LNCAP (cell line): ENCODE data around the gene AFMID.

ENCODE experiments used
- CTCF ChIP-seq: fragments of 450-650 bp; IDR thresholded peaks from 2 replicates; pipeline ENCODE4 v1.5.1; 2017; ENCODE audit warnings: mild to moderate bottlenecking

The AFMID gene

DNA sequence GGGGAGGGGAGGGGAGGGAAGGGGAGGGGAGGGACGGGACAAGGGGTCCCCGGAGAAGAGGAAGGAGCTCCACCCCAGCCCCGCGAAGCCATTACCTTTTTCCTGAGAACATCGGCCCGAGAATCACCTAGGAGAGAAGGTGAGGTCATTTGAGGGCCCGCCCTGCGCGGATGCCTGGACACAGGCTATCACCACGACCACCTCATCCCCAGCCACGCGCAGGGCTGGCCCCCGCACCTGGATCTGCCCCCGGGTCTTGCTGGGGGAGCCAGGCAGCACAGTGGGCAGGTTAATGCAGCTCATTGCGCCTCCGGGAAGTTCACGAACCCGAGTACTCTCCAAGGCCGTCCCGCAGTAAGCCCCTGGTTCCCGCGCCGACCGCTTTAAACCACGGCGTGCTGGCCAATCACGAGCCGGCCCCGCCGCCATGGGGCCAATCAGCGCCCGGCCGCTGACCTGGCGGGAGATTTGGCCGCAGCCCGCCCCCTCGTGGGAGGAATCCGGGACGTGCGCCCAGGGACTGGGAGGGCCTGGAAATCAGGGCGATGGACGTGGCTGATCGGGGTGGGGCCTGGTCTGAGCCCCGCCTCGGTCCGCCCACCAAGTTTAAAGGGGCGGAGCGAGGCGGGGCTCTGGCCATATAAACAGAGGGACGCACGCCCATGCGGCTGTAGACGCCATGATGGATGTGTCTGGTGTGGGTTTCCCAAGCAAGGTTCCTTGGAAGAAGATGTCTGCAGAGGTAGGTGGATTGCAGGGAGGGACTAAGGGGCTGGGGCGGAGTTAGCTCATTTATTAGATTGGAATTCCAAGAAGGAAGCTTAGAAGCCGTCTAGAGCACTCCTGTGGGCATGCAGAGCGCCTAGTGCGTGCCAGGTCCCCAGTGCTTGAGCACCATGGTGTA lies at the start of gene AFMID, which contains the start of gene TK1:
TSS of gene AFMID (plus strand) at position 671 of the 904 bp plus-strand sequence. CDS start at position 680, 9 bp downstream.
TSS of gene TK1 (minus strand) at position 361 of the 904 bp plus-strand sequence. CDS start at position 303, 58 bp downstream.
- TF ChIP-seq CTCF: no peak; the same call in 1 of the 2 replicates

DNA sequence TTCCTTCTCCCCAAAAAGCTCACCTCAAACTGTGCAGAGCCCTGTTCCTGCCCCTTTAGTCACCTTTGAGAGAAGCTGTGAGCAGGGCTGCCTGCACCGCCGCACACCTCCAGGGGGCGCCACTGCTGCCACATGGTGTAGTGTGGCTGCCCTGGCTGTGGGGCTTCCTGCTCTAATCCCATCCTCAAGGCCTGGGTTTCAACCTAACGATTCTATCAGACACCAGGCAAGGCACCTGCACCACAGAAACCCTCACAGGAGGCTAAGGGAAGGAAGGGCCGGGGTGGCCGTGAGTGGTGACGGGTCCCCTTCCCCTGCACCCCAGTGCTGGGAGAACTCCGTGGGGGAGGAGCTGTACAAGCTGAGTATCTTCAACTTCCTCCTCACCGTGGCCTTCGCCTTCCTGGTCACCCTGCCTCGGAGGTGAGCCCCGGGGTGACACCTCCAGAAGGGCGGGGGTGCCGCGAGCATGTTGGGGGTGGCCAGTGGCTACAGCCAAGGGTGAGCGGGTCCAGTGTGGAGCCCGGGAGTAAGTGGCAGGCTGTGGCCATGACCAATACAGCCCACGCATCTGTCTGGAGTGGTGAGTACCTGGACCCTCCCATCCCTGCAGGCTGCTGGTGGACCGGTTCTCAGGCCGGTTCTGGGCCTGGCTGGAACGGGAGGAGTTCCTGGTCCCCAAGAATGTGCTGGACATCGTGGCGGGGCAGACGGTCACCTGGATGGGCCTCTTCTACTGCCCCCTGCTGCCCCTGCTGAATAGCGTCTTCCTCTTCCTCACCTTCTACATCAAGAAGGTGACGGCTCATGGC lies 49.6 kb upstream of the AFMID start:
- TF ChIP-seq CTCF: peak; percentile 72

DNA sequence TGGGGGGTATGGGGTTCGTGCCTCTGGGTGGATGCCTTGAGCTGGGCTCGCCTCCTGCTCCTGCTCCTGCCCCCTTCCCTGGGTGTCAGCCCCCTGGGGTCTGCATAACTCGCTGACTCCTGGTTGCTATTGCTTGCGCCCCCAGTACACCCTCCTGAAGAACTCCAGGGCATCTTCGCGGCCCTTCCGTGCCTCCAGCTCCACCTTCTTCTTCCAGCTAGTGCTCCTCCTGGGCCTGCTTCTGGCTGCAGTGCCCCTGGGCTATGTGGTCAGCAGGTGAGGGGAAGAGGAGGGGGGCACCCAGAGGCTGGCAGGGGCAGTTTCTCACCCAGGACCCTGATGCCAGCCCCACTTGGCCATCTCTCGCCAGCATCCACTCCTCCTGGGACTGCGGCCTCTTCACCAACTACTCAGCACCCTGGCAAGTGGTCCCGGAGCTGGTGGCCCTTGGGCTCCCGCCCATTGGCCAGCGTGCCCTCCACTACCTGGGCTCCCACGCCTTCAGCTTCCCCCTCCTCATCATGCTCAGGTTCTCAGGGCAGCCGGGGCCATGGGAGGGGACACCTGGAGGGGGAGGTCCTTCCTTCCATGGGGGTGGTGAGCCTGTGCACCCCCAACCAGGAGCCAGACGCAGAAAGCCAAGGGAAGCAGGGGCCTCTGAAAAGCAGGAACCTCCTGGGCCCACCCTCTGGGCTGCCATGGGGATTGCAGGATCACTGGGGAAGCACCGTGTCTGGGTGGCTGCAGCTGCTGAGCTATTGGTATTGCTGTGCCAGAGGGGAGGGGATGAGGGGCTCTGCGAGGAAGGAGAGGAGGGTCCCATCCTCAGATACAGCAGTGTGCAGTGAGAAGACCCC lies 48.7 kb upstream of the AFMID start:
- no peak for TF ChIP-seq CTCF

GRCh38 chr17:78140169-78141051 lies 46.8 kb upstream of the AFMID start:
- TF ChIP-seq CTCF: no peak

DNA sequence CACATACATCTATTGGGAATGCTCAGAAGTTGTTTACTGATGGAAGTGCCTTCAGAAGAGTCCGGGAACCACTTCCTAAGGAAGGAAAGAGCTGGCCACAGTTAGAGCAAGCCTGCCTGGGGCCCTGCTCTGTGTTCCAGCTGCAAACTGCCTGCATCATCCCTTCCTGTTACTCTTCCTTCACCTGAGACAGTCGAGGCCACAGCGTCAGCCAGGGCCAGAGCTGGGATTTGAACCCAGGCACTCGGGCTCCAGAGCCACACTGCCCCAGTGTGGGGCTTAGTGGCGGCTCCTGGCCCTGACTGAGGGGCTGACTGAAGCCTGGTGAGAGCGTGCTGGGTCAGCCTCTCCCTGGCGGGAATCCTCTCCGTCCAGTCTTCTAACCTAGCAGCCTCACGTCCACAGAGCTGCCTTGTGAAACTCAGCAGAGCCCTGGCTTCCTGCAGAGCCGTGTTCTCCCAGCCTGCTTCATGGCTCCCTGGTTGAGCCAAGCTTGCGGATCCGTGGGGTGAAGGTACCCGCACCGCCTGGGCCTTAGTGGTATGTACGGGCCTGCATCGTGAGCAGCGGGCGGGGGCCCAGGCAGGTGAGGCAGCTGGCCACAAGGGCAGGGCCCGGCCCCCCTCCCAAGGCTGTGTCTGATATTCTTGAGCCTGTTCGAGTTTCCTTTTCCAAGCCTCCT lies 45.6 kb upstream of the AFMID start:
- no peak for TF ChIP-seq CTCF

DNA sequence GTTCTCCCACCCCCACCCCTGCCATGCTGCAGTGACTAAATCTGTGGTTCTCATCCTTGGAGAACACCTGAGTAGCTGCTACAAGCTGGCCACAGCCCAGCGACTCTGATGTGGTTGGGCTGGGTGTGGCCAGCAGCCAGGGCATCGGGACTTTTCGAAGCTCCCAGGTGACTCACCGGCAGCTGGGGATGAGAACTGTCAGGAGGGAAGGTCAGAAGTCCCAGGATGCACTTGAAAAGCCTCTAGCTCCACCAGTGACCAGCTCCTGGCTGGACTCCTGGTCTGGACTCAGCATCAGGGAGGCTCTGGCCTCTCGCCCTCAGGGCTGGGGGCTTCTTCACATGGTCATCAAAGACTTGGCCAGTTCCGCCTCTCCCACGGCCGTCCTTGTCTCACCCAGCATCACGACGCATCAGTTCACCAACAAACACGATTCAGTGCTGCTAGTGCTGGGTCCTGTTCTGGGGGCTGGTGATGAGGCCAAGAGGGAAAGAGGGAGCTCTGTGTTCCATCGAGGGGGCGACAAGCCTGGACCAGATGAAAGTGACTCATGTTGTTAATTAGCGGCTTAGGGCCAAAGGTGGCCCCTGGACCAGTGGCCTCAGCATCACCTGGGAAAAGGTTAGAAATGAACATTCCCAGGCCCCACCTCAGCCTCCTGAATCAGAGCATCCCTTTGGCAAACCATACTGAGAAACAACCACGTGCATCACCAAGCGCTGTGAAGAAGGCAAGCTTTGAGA lies 44.9 kb upstream of the AFMID start:
- TF ChIP-seq CTCF: no peak
